ENCODE measurements around the gene LZTR1. TPM values are rescaled to one million over a fixed set of nuclear protein-coding genes. Genes with fewer than 3 reads are reported as not detected.

LZTR1 gene
- total and polyA plus RNA-seq, 2 of the 8 experiments (the other 6 are each of a cell fraction or from before 2014, with no cell fraction given): 22.3 to 31.0 TPM

DNA sequence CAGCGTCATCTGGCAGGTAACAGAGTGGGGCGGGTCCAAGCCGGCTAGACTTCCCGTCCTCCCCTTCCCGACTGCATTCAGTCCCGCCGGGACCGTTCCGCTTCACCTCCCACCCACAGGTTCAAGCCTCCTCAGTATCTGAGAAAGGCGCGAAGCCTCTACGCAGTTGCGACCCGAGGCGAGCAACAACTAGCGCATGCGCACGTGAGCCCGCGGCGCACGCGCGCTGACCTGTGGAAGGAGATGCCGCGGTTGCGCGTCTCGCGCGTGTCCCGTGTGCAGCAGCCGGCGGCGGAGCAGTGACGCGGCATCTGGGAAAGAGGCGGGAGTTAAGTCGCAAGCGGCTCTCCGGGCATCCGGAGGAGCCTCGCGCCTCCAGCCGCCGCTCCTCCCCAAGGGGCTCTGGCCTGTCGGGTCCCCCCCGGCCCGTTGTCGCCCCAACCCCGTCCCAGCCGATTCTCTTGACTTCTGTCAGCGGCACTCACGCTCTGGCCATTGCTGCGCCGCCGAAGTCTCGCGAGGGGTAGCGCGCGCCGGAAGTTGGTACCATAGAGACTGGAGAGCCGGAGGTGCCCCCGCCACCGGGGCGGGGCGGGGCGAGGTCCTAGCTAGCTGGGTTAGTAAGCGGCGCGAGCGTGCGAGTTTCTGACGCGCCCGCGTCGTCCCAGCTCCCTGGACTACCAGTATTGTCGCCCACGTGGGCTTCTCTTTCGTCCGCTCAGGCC, 19.7 kb downstream of the LZTR1 start, which contains the start of gene THAP7:
Gene THAP7 (minus strand): TSS at position 518 of the 725 bp plus-strand sequence. CDS start 207 bp downstream, at position 311.
- peak within 1 kb of the TSS; percentile 66 to 86 (median 82) for H3K9ac ChIP-seq (replicated peaks in 1 of 4; ENCODE audit: extremely low read depth in 1 of 4, low read depth in 3 of 4, low read length in 3 of 4)
- peaks cover 2% of the 10 kb centered on the region; the same call in 1 of the 2 replicates for H3K79me1 ChIP-seq (ENCODE audit: low read depth, low read length)
- no peak within 1 kb of the TSS for H2AK5ac ChIP-seq (ENCODE audit: low read depth, low read length)
- 2% methylated on average over 77 of the region's 83 CpGs; no CpG with 5 or more reads in 1 of the 2 experiments for WGBS, 2 experiments (ENCODE audit: extremely low coverage in 1 of 2, insufficient coverage in 1 of 2, insufficient read length in 1 of 2, insufficient replicate concordance in 2 of 2, low coverage in 1 of 2, low lambda C conversion rate in 2 of 2, missing lambda C conversion rate in 1 of 2)
- peak within 1 kb of the TSS; percentile 77 for H3K56ac ChIP-seq (replicated peaks; ENCODE audit: insufficient read length, low read depth, low read length)
- H4K8ac ChIP-seq (ENCODE audit: extremely low read depth, insufficient read depth, low read length): peak within 1 kb of the TSS; percentile 92
- peaks cover 12% of the 10 kb centered on the region; the same call in 1 of the 2 replicates for H3K23me2 ChIP-seq (ENCODE audit: low read depth, low read length)
- H3K4me3 ChIP-seq (ENCODE audit: extremely low read depth in 1 of 4, insufficient read depth in 2 of 4, low read depth in 3 of 4, low read length in 4 of 4): peak within 1 kb of the TSS; percentile 64 to 99 (median 83)
- peak within 1 kb of the TSS; percentile 74; the same call in 1 of the 2 replicates for H3K27ac ChIP-seq (ENCODE audit: low read depth, low read length)
- CTCF ChIA-PET (ENCODE audit: partially characterized antibody): interaction anchor here (0.8 to 3.0 kb wide), 10 partner anchors 16 to 407 kb away, joined by 3 to 13 read pairs (median 4); partner anchors contain the start of genes AIFM3 and LZTR1
- H3K4me1 ChIP-seq (replicated peaks in 1 of 4; ENCODE audit: control insufficient read depth in 3 of 4, insufficient read depth in 4 of 4, low read length in 3 of 4): peaks cover 0 to 12% (median 8%) of the 10 kb centered on the region in 4 experiments; a peak in 5 of 7 replicates
- peak within 1 kb of the TSS; percentile 73 to 82 for H3K4me2 ChIP-seq (ENCODE audit: insufficient read depth in 1 of 2, low read depth in 2 of 2, low read length in 2 of 2)
- no peak within 1 kb of the TSS for H3K14ac ChIP-seq (ENCODE audit: insufficient read length)
- peaks cover 2 to 7% (median 4%) of the 10 kb centered on the region in 4 experiments; a peak in 4 of 8 replicates for H3K36me3 ChIP-seq (ENCODE audit: control insufficient read depth in 2 of 4, insufficient read depth in 4 of 4, low read length in 3 of 4)
- DNase-seq (ENCODE audit: low read depth in 1 of 2, low spot score in 2 of 2) (peak; percentile 65 to 95), FAIRE-seq (no peak)
- H4K20me1 ChIP-seq (replicated peaks in 1 of 2; ENCODE audit: control insufficient read depth in 1 of 2, insufficient read depth in 2 of 2, low read length in 2 of 2): peaks cover 6 to 9% of the 10 kb centered on the region in 2 experiments
- H3K79me2 ChIP-seq (ENCODE audit: control insufficient read depth in 1 of 2, insufficient read depth in 2 of 2, low read length in 2 of 2): no peaks in the 10 kb centered on the region; a peak in 1 of 4 replicates
- POLR2A ChIA-PET (ENCODE audit: partially characterized antibody): interaction anchor here (0.9 to 5.5 kb wide), 8 partner anchors 10 to 116 kb away, joined by 4 to 45 read pairs (median 6); partner anchors contain the start of gene LZTR1
- peak within 1 kb of the TSS; percentile 97 for H4K5ac ChIP-seq (ENCODE audit: insufficient read length, low read depth, low read length)
- H3K23ac ChIP-seq (ENCODE audit: insufficient read length): no peak within 1 kb of the TSS
- 0 out of 2 replicates have a peak within 1 kb of the TSS, but pooled peaks have one; percentile 25 for H2AFZ ChIP-seq (ENCODE audit: low read length)
- no peaks in the 10 kb centered on the region for H3K27me3 ChIP-seq (replicated peaks in 1 of 4; ENCODE audit: control insufficient read depth in 3 of 4, extremely low read depth in 1 of 4, insufficient read depth in 3 of 4, low read length in 3 of 4)
- H2BK15ac ChIP-seq (ENCODE audit: low read length): 0 out of 2 replicates have a peak within 1 kb of the TSS, but pooled peaks have one; percentile 29
- H4K91ac ChIP-seq (replicated peaks; ENCODE audit: insufficient read length, low read length): peak within 1 kb of the TSS; percentile 91
- H3K4ac ChIP-seq (replicated peaks; ENCODE audit: insufficient read length, low read depth, low read length): peak within 1 kb of the TSS; percentile 97
- H2BK5ac ChIP-seq (ENCODE audit: low read depth, low read length): peak within 1 kb of the TSS; percentile 78
- H3K18ac ChIP-seq (ENCODE audit: extremely low read depth, low read length): peak within 1 kb of the TSS; percentile 78
- H3K9me3 ChIP-seq (ENCODE audit: insufficient read depth in 2 of 2, low read depth in 1 of 2, low read length in 1 of 2): no peaks in the 10 kb centered on the region
- H2BK20ac ChIP-seq (ENCODE audit: low read length): no peak within 1 kb of the TSS
- no peak within 1 kb of the TSS for H2BK120ac ChIP-seq (replicated peaks; ENCODE audit: low read depth, low read length)
- H2BK12ac ChIP-seq (ENCODE audit: low read depth, low read length): 0 out of 2 replicates have a peak within 1 kb of the TSS, but pooled peaks have one; percentile 75
- TF ChIP-seq KDM5A (IDR thresholded peaks at IDR 0.05; ENCODE audit: low read length) (no peak), HDAC6 (IDR thresholded peaks at IDR 0.05; ENCODE audit: low read depth, low read length) (no peak), KDM1A (IDR thresholded peaks at IDR 0.05; ENCODE audit: borderline replicate concordance, low read length) (no peak), JUN (IDR thresholded peaks at IDR 0.05; ENCODE audit: low read depth, low read length) (no peak)
